ENCODE measurements around the gene LHPP.
"Not testable (repeated sequence)": the region's sequence is repeated elsewhere in the genome, so short reads cannot be mapped to it uniquely, and the experiment has no call there.

LHPP gene

GRCh38 chr10:124576526-124577420 is 115.2 kb downstream of the LHPP start:
- no peak for DNase-seq

GRCh38 chr10:124577651-124578050 is 116.0 kb downstream of the LHPP start:
- no peak for DNase-seq

- no peak for DNase-seq
Measured at GRCh38 chr10:124578231-124579010, 116.8 kb downstream of the LHPP start.

- DNase-seq: no peak
Measured at GRCh38 chr10:124579011-124579399, 117.4 kb downstream of the LHPP start.

GRCh38 chr10:124586142-124586541 is 124.5 kb downstream of the LHPP start:
- no peak for DNase-seq

- no peak for DNase-seq
Measured at GRCh38 chr10:124587811-124588211, 126.2 kb downstream of the LHPP start.

GRCh38 chr10:124588341-124588735 is 126.7 kb downstream of the LHPP start:
- not testable (repeated sequence) for DNase-seq

- DNase-seq: no peak
Measured at GRCh38 chr10:124588736-124589490, 127.3 kb downstream of the LHPP start.

- DNase-seq: no peak
Measured at GRCh38 chr10:124589491-124590041, 127.9 kb downstream of the LHPP start.

GRCh38 chr10:124590216-124591122 is 128.8 kb downstream of the LHPP start:
- DNase-seq: no peak

- DNase-seq: no peak
Measured at GRCh38 chr10:124591123-124591495, 129.5 kb downstream of the LHPP start.

- DNase-seq: no peak
Measured at GRCh38 chr10:124592101-124592500, 130.5 kb downstream of the LHPP start.

- no peak for DNase-seq
Measured at GRCh38 chr10:124592736-124593430, 131.3 kb downstream of the LHPP start.

GRCh38 chr10:124593431-124593985 is 131.9 kb downstream of the LHPP start:
- no peak for DNase-seq

GRCh38 chr10:124594240-124594639 is 132.6 kb downstream of the LHPP start:
- DNase-seq: no peak

GRCh38 chr10:124595143-124595883 is 133.7 kb downstream of the LHPP start:
- no peak for DNase-seq

GRCh38 chr10:124596116-124596785 is 134.6 kb downstream of the LHPP start:
- no peak for DNase-seq

- DNase-seq: no peak
Measured at GRCh38 chr10:124596962-124597845, 135.6 kb downstream of the LHPP start.

GRCh38 chr10:124597846-124598165 is 136.2 kb downstream of the LHPP start:
- DNase-seq: no peak
